ENCODE measurements around the gene OR2V1. TPM values are rescaled to one million over a fixed set of nuclear protein-coding genes. Genes with fewer than 3 reads are reported as not detected.

OR2V1 gene
- total and polyA plus RNA-seq, 2 of the 13 experiments (the other 11 are each of a cell fraction or from before 2014, with no cell fraction given), result not detected

GRCh38 chr5:181111010-181111409 lies 20.0 kb downstream of the OR2V1 start:
- Histone ChIP-seq H2AFZ (ENCODE audit: low read length) (no peak overlapping the region), H4K20me1 (ENCODE audit: insufficient read depth, low read length) (no peaks in the 10 kb centered on the region), H3K79me2 (ENCODE audit: insufficient read depth, low read length) (no peaks in the 10 kb centered on the region), H3K4me1 (ENCODE audit: insufficient read depth, low read length) (no peaks in the 10 kb centered on the region), H3K27ac (ENCODE audit: extremely low read length, insufficient read depth, low read length) (no peak overlapping the region), H3K9me3 (ENCODE audit: low read length) (no peaks in the 10 kb centered on the region), H3K36me3 (replicated peaks in 1 of 2; ENCODE audit: control insufficient read depth in 1 of 2, insufficient read depth in 2 of 2, low read length in 2 of 2) (no peaks in the 10 kb centered on the region), H3K4me3 (replicated peaks in 1 of 3; ENCODE audit: insufficient read depth in 1 of 3, low read depth in 2 of 3, low read length in 3 of 3) (no peak overlapping the region), H3K4me2 (ENCODE audit: low read depth, low read length) (no peak overlapping the region), H3K9ac (ENCODE audit: insufficient read depth, low read depth, low read length) (no peak overlapping the region), H3K27me3 (ENCODE audit: control insufficient read depth in 1 of 2, insufficient read depth in 2 of 2, low read length in 2 of 2) (peaks cover 4 to 66% of the 10 kb centered on the region in 2 experiments)
- FAIRE-seq (no peak), ATAC-seq (no peak), DNase-seq (ENCODE audit: low spot score) (no peak)
- ChIA-PET POLR2A (no interaction called here), CTCF (ENCODE audit: low intra/inter-chr PET ratio, low total read pairs) (no interaction called here)
- 79% methylated on average over 5 of the region's 5 CpGs for WGBS (ENCODE audit: low lambda C conversion rate)
- no peak for TF ChIP-seq KMT2B (CRISPR knock-in tag; IDR thresholded peaks at IDR 0.05)
- intact Hi-C loops (cut with micrococcal nuclease; ENCODE audit: unreplicated experiment), result no loop called here
- in situ Hi-C loops (cut with HindIII; ENCODE audit: extremely low pct_ligation_motif_present, low pct_unique_long_range_greater_than_20kb), result no loop called here
- BruUV-seq (replicated peaks), result no TSS peak

GRCh38 chr5:181109489-181110013 lies 21.4 kb downstream of the OR2V1 start:
- no peak overlapping the region for H3K9ac ChIP-seq (ENCODE audit: insufficient read depth, low read depth, low read length)
- no peaks in the 10 kb centered on the region for H3K9me3 ChIP-seq (ENCODE audit: low read length)
- in situ Hi-C loops (cut with HindIII; ENCODE audit: extremely low pct_ligation_motif_present, low pct_unique_long_range_greater_than_20kb), result no loop called here
- H4K20me1 ChIP-seq (ENCODE audit: insufficient read depth, low read length), result no peaks in the 10 kb centered on the region
- ChIA-PET CTCF (ENCODE audit: low intra/inter-chr PET ratio, low total read pairs) (no interaction called here), POLR2A (no interaction called here)
- H3K36me3 ChIP-seq (replicated peaks in 1 of 2; ENCODE audit: control insufficient read depth in 1 of 2, insufficient read depth in 2 of 2, low read length in 2 of 2), result no peaks in the 10 kb centered on the region
- no TSS peak for BruUV-seq (replicated peaks)
- H3K79me2 ChIP-seq (ENCODE audit: insufficient read depth, low read length), result no peaks in the 10 kb centered on the region
- H3K27ac ChIP-seq (ENCODE audit: extremely low read length, insufficient read depth, low read length), result no peak overlapping the region
- no peak overlapping the region for H3K4me2 ChIP-seq (ENCODE audit: low read depth, low read length)
- no peak for DNase-seq (ENCODE audit: low spot score)
- no peak overlapping the region for H2AFZ ChIP-seq (ENCODE audit: low read length)
- peaks cover 2 to 55% of the 10 kb centered on the region in 2 experiments; a peak in 3 of 5 replicates for H3K27me3 ChIP-seq (ENCODE audit: control insufficient read depth in 1 of 2, insufficient read depth in 2 of 2, low read length in 2 of 2)
- no peak for FAIRE-seq
- ATAC-seq, result no peak
- TF ChIP-seq TBX2 (CRISPR knock-in tag; IDR thresholded peaks at IDR 0.05; ENCODE audit: borderline replicate concordance), result no peak
- no peak for TF ChIP-seq ZNF44 (CRISPR knock-in tag; IDR thresholded peaks at IDR 0.05)
- no peak for TF ChIP-seq ZNF609 (CRISPR knock-in tag; IDR thresholded peaks at IDR 0.05; ENCODE audit: borderline replicate concordance)
- TF ChIP-seq ZNF674 (CRISPR knock-in tag; IDR thresholded peaks at IDR 0.05; ENCODE audit: low read depth), result no peak
- no peak for TF ChIP-seq SKI (IDR thresholded peaks at IDR 0.05; ENCODE audit: partially characterized antibody)
- TF ChIP-seq RCOR2 (CRISPR knock-in tag; IDR thresholded peaks at IDR 0.05), result no peak
- TF ChIP-seq CHD2 (IDR thresholded peaks at IDR 0.05; ENCODE audit: low read depth, low read length), result no peak
- no peak for TF ChIP-seq ZNF138 (CRISPR knock-in tag; IDR thresholded peaks at IDR 0.05; ENCODE audit: low read depth)
- TF ChIP-seq HNRNPL (IDR thresholded peaks at IDR 0.05; ENCODE audit: low read depth, low read length), result no peak
- TF ChIP-seq TAF15 (IDR thresholded peaks at IDR 0.05; ENCODE audit: low read depth, low read length, poor library complexity, severe bottlenecking), result no peak
- TF ChIP-seq HNRNPH1 (optimal IDR thresholded peaks at IDR 0.05; ENCODE audit: low read depth, low read length), result no peak
- no peak for TF ChIP-seq RFXANK (CRISPR knock-in tag; IDR thresholded peaks at IDR 0.05)
- TF ChIP-seq TARDBP (CRISPR knock-in tag; IDR thresholded peaks at IDR 0.05), result no peak
- TF ChIP-seq ZNF260 (CRISPR knock-in tag; IDR thresholded peaks at IDR 0.05; ENCODE audit: borderline replicate concordance, low read depth), result no peak
- H3K4me1 ChIP-seq (ENCODE audit: insufficient read depth, low read length), result no peaks in the 10 kb centered on the region
- under 1% methylated on average over 6 of the region's 11 CpGs for WGBS (ENCODE audit: low lambda C conversion rate)
- H3K4me3 ChIP-seq (replicated peaks in 1 of 3; ENCODE audit: insufficient read depth in 1 of 3, low read depth in 2 of 3, low read length in 3 of 3), result no peak overlapping the region
- intact Hi-C loops (cut with micrococcal nuclease; ENCODE audit: unreplicated experiment), result no loop called here
